ENCODE data around the gene KCNMA1.

Gene KCNMA1

DNA sequence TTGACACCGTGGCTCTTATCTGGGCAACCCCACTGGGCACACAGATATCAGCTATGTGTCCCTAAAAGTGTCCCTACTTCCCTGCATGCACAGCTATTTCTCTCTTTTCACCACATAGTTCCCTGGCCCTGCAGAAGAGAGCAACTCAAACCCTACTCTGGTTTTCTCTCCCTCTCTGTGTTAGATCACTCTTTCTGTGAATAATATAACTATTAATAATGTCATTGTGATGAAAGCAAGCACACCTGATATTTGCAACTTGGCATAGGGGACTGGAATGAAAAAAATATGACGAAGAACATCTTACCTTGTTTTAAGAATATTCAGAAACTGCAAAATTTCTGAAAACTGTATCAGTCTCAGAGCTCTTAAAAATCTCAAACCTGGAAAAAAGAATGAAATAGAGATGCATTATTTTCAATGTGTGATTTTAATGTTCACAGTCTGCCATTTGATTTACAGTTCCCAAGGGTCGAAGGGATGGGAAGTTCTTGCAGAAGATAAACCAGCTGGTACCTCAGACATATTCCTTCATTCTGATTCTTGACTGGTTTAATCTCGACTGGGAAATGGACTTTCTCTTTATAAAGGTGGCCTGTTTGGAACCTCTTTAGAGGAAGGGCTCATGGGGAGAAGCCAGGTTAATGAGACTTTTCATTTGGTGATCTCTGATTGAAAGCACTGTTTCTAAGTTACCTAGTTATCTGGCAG is 516.8 kb downstream of the KCNMA1 start:
- DNase-seq (ENCODE audit: insufficient read length, low spot score) (no peak), FAIRE-seq (no peak)
- TF ChIP-seq POLR2A (IDR thresholded peaks at IDR 0.05; ENCODE audit: low read depth, low read length) = no peak

DNA sequence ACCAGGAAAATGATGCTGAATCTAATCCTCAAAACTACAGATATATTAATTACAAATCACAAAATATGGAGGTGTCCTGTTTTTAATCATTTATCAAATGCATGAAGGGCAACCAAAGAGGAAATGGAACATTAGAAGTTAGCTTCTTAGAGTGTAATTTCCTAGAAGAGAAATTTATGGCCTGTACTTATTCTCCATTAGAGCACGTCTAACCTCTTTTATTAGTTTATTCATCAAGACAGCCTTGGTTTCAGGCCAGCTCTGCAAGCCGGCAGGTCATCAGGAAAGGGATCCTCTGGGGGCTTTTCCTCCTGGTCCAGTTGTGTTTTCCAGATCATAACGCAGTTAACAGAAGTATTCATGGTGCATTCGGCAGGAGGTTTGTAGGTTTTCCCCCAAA is 517.6 kb downstream of the KCNMA1 start:
- no peak for TF ChIP-seq POLR2A (IDR thresholded peaks at IDR 0.05; ENCODE audit: low read depth, low read length)
- FAIRE-seq (no peak), DNase-seq (ENCODE audit: insufficient read length, low spot score) (no peak)

DNA sequence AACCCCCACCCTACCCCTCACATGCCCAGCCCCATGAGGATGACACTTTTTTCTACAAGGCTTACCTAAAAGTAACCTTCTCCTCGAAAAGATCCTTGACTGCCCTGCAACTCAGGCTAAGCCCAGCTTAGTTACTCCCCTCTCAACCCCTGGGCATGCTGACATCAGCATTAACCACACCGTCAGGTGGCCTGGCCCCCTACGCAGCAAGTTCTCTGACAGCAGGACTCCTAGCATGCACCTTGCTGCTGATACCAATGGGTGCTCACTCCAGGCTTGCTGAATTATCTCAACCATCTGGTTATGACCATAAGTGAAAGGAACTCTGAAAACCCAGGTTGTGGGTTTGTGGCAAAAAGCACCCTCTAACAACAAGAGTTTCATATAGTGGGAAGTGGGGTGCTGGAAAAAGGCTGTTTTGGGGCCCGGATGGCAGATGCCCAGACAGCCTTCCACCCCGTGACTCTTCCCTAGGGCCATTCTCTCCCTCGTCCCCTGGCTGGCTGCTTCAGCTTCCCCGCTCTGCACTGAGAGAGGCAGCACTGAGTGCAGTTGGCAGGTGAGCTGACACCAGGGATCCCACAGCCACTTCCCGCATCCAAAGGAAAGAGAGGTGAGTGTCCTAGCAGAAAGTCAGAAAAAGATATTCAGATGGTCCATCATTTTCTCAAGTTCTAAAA is 518.9 kb downstream of the KCNMA1 start:
- DNase-seq (ENCODE audit: insufficient read length, low spot score) (no peak), FAIRE-seq (no peak)
- no peak for TF ChIP-seq POLR2A (IDR thresholded peaks at IDR 0.05; ENCODE audit: low read depth, low read length)

DNA sequence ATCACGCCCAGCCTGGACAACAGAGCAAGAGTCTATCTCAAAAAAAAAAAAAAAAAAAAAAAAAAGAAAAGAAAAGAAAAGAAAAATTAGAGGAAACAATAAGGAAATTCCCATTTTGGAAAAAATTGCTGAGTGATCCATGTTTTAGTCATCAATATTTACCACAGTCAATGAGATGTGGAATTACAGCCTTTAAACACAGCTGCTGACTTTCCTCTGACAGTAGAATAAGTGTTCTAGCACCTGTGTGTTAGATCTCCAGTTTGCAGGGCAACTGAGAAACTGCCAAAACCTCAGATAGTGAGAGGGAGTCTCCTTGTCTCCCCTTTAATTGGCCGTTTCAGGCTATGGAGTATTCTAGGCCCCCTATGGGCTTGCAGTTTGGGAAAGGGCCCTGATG is 520.1 kb downstream of the KCNMA1 start:
- no peak for DNase-seq (ENCODE audit: insufficient read length, low spot score)
- FAIRE-seq = no peak
- TF ChIP-seq POLR2A (IDR thresholded peaks at IDR 0.05; ENCODE audit: low read depth, low read length) = no peak

DNA sequence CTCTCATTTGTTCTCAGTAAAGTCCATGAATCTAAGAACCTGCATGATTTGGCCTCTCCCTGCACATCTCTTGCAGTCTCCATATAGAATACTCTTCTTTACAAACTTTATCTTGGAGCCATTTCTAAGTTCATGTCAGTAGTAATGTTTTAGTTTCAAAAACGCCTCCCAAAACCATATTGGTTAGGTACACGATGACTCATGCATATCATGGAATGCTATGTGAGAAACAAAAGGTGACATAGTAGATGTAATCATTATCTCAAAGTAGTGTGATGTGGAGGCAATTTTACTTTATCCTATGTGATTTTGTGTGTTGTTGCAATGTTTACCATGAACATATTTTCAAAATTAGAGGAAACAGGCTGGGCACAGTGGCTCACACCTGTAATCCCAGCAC is 520.7 kb downstream of the KCNMA1 start:
- no peak for DNase-seq (ENCODE audit: insufficient read length, low spot score)
- no peak for TF ChIP-seq POLR2A (IDR thresholded peaks at IDR 0.05; ENCODE audit: low read depth, low read length)
- FAIRE-seq = peak; percentile 53

DNA sequence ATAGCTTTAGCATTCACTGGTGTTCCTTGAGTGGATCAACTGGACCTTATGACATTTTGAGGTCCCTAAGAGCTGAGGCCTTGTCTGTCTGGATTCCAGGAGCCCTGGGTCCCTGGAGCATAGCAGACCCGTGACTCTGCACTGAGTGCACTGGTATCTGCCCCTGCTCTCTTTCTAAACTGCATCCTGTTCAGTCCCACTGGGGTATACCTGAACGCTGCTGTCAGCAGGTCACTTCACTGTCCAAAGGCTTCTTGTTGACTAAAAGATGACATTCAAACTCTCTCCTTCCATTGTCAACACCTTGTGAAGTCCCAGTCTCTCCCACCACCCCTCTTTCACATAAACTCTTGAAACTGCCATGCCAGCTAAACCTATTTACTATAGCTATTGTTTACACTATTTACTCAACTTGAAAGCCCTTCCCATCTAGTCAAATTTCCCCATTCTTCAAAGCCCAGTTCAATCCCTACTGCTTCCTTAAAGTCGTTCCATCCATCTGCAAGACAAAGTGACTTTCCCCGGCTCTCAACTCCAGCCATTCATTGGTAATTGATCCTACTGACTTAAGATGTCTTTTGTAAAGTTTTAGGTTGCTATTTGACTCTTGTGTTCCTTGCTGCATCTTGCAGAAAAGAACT is 523.3 kb downstream of the KCNMA1 start:
- no peak for TF ChIP-seq POLR2A (IDR thresholded peaks at IDR 0.05; ENCODE audit: low read depth, low read length)
- DNase-seq (ENCODE audit: insufficient read length, low spot score) = no peak
- no peak for FAIRE-seq

DNA sequence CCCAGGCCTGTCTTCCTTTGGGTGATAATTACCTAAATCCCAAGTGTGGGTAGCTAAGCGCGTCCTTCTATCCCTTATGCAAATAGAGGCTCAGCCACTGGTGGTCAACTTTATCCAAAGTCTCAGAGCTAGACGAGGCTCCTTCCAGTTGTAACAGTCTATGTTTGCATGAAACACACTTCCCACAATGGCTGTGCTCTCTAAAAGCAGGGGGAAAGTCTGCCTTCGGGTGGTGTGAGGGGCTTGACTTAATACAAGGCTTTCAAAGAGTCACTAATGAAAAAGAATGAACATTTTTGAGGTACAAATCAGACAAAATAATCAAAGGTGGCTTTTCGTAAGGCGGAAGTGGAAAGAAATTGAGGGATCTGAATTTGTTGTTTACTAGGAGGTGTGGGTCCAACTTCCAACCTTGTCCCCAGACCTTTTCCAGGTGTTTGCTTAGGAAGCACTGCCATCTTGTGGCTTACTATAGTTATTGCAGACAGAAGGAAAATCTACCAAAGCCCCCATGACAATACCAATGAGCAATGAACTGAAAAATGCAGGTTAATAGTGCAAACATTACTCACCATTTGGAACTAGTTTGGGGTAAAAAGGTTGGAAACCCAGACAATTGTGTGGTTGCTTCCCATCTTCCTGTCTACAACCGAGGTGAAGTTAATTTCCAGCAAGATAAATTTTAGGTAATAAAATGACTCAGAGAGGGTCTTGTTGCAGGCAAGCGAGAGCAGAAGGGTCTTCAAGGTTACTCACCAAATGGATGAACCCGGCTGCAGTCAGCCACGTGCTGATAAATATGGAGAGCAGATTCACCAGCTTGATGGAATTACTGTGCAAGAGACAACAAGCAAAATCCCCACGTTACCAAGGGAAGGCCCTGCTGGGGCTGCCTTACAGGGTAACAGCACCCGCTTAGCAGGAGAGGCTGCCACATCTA is 525.7 kb downstream of the KCNMA1 start:
- no peak for TF ChIP-seq POLR2A (IDR thresholded peaks at IDR 0.05; ENCODE audit: low read depth, low read length)
- FAIRE-seq = peak; percentile 96
- DNase-seq (ENCODE audit: insufficient read length, low spot score) = peak; percentile 59

DNA sequence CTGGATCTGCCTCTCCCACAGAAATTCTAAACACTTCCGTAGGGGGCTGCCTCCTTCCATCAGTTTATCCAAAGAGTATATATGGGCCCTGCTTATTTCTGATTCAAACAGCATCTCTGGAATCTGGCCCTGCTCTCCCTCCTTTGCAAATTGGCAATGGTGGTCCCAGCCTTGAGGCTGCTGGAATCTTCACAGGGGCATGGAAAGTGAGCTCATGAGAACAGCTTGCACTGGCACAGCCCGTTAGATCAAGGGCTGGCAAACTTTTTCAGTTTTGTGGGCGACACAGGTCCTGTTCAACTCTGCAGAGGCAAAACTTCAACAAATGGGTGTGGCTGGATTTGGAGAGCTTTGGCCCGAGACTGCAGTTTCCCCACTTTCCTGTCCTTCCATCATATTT is 526.9 kb downstream of the KCNMA1 start:
- TF ChIP-seq POLR2A (IDR thresholded peaks at IDR 0.05; ENCODE audit: low read depth, low read length) = no peak
- DNase-seq (ENCODE audit: insufficient read length, low spot score) = no peak
- FAIRE-seq = no peak

DNA sequence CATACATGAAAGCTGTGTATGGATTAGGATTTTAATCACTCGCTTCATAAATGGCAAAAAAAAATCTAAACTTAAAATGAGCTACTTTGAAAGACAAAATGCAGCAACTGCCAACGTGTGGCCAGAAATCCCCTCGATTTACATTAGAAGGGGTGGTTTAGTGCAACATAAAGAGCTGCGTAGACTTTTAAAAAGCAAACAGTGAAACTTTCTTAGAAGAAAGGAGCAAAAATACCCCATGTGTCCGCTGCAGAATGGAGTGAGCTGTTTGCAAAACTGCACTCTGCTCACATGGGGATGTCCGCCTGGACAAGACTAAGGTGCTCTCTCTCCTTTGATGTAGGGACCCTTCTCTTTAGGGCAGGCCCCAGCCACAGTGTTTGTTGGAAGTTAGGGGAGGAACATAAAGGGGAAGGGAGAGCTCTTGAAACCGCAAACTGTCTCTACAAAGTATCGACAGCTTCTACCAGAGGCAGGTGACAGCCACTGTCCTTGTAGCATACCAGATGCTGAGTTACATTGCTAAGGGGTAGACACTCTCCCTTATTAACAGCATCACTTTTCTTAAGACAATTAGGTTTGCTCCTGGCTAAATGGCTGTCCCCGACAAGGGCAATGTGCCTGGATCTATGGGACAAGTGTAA is 528.1 kb downstream of the KCNMA1 start:
- no peak for TF ChIP-seq POLR2A (IDR thresholded peaks at IDR 0.05; ENCODE audit: low read depth, low read length)
- FAIRE-seq = no peak
- no peak for DNase-seq (ENCODE audit: insufficient read length, low spot score)

DNA sequence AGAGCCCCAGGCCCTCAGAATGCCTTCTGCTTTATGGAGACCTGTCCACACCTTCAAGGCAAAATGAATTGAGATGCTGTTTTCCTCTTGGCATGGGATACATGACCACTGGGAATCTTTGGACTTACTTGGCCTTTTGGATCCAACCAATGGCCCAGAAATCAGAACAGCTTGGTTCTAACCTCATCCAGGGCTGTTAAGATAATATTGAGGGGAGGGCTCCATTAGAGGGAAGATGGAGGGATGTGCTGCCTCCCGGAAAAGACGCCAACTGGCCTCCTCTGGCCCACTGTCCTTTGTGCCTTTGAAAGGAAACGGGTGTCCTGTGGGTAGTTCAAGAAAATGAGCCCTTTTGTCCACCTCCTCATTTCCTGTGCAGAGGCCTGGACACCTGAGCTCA is 530.9 kb downstream of the KCNMA1 start:
- DNase-seq (ENCODE audit: insufficient read length, low spot score) = no peak
- no peak for FAIRE-seq
- no peak for TF ChIP-seq POLR2A (IDR thresholded peaks at IDR 0.05; ENCODE audit: low read depth, low read length)

DNA sequence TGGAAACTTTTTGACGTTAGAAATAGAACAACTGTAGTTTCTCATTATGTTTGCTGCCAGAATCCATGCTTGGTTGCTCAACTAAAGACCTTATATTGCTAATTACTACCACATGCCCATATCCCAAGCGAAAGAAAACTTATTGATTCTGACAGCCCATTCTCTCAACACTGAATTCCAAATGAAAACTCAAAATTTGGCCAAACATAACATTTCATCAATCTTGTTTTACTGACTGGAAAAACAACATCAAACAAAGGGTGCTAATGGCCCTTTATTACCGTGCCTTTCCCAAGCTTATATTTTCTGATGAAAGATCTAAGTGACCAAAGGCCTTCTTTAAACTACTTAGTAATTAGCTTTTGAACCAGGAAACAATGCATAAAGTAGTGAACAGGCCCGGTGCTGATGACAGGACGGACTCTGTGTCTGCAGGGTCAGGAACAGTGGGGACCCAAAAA is 531.8 kb downstream of the KCNMA1 start:
- DNase-seq (ENCODE audit: insufficient read length, low spot score) = no peak
- no peak for TF ChIP-seq POLR2A (IDR thresholded peaks at IDR 0.05; ENCODE audit: low read depth, low read length)
- FAIRE-seq = no peak

DNA sequence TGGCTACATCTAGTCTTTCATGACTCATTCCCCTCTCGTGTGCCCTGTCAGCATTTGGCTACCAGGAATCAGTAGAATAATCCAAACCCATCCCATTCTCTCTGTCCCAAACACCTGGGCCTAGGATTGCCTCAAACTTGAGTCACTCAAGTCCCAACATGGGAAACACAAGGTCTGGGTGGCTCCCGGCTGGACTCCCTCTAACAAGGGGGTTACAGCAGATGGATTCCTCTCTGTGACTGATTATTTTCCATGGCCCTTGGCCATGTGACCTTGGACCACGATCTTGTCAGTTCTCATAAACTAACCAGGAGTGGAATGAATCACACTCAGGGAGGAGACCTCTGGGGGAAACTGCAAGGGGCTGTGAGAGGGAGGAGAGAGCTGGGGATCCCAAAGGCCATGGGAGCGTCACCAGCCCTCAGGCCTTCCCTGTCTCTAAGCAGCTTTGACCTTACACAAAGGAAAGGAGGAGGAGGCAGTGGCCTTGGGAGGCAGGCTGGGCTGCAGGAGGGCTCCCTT is 533.1 kb downstream of the KCNMA1 start:
- no peak for TF ChIP-seq POLR2A (IDR thresholded peaks at IDR 0.05; ENCODE audit: low read depth, low read length)
- DNase-seq (ENCODE audit: insufficient read length, low spot score) (peak; percentile 16), FAIRE-seq (peak; percentile 11)

DNA sequence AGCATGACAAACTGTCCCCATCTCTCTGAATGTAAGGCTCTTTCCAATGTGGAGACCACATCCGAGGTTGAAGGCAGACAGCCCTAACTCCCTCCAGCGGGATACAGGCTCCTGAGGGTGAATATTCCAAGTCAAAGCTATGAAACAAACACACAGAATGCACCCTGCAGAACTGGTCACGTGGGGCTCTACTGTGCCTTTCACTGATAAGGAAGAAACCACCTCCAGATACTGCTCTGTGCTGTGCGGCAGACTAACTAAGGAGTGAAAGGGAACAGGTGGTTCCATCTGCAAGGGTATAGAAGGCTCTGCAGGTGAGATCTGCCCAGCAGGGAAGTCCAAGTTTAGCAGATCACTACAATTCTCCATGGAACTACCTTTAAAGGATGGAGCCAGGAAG is 534.4 kb downstream of the KCNMA1 start:
- no peak for TF ChIP-seq POLR2A (IDR thresholded peaks at IDR 0.05; ENCODE audit: low read depth, low read length)
- no peak for DNase-seq (ENCODE audit: insufficient read length, low spot score)
- no peak for FAIRE-seq

Measured in H54 (cell line).